OCI-LY3 (cell line): ENCODE results near the gene PRDM16.

Source experiments
- H2AFZ ChIP-seq: fragments of 200-600, 300-600 bp; shearing (Covaris generic); 2 replicates; pipeline ENCODE4 v1.6.0; 2014; ENCODE audit warnings: antibody characterized with exemption, low read depth, low read length
- H3K27ac ChIP-seq: fragments of 200-600, 300-600 bp; sonication (generic); 2 replicates; pipeline ENCODE4 v1.5.1; 2014; ENCODE audit warnings: mild to moderate bottlenecking, low read length, moderate library complexity, mixed read lengths
- H3K27me3 ChIP-seq: fragments of 200-600, 300-600 bp; sonication (generic); 2 replicates; pipeline ENCODE4 v1.6.1; 2014; ENCODE audit warnings: low read depth, low read length, mixed read lengths
- H3K36me3 ChIP-seq: fragments of 200-600, 300-600 bp; sonication (generic); replicated peaks from 2 replicates; pipeline ENCODE3; 2014; ENCODE audit warnings: low read depth, low read length, mixed read lengths
- H3K4me1 ChIP-seq: fragments of 300-600, 200-600 bp; sonication (generic); 2 replicates; pipeline ENCODE4 v1.6.1; 2014; ENCODE audit warnings: low read length, mixed read lengths
- H3K4me2 ChIP-seq: fragments of 200-600, 300-600 bp; sonication (generic); 2 replicates; pipeline ENCODE4 v1.6.1; 2014; ENCODE audit warnings: low read length, mixed read lengths
- H3K4me3 ChIP-seq: fragments of 300-600, 200-600 bp; sonication (generic); 2 replicates; pipeline ENCODE4 v1.5.1; 2014; ENCODE audit warnings: antibody characterized with exemption, mild to moderate bottlenecking, low read length, moderate library complexity
- H3K79me2 ChIP-seq: fragments of 300-600, 200-600 bp; shearing (Covaris generic); 2 replicates; pipeline ENCODE4 v1.6.1; 2014; ENCODE audit warnings: mild to moderate bottlenecking, low read length, mixed read lengths
- H3K9ac ChIP-seq: fragments of 300-600, 200-600 bp; shearing (Covaris generic); 2 replicates; pipeline ENCODE4 v1.6.0; 2014; ENCODE audit warnings: mild to moderate bottlenecking, low read length, moderate library complexity
- H3K9me3 ChIP-seq: fragments of 200-600, 300-600 bp; shearing (Covaris generic); 2 replicates; pipeline ENCODE4 v1.6.1; 2014; ENCODE audit warnings: low read length, mixed read lengths; ENCODE audit not compliant: insufficient read depth
- H4K20me1 ChIP-seq: fragments of 200-600, 300-600 bp; sonication (generic); 2 replicates; pipeline ENCODE4 v1.6.1; 2016; ENCODE audit warnings: low read length, mixed read lengths; ENCODE audit not compliant: insufficient read depth
- EZH2phosphoT487 ChIP-seq: fragments of 200-600 bp; shearing (Covaris generic); IDR thresholded peaks from 2 replicates; pipeline ENCODE4 v1.6.1; 2018; ENCODE audit warnings: antibody characterized with exemption, mixed run types, low read depth
- TF ChIP-seq, protein P1 (sequence below): fragments of 200-600, 300-600 bp; sonication (generic); IDR thresholded peaks from 2 replicates; pipeline ENCODE4 v1.5.1; 2014; ENCODE audit warnings: antibody characterized with exemption, low read length, low read depth

The PRDM16 gene

DNA sequence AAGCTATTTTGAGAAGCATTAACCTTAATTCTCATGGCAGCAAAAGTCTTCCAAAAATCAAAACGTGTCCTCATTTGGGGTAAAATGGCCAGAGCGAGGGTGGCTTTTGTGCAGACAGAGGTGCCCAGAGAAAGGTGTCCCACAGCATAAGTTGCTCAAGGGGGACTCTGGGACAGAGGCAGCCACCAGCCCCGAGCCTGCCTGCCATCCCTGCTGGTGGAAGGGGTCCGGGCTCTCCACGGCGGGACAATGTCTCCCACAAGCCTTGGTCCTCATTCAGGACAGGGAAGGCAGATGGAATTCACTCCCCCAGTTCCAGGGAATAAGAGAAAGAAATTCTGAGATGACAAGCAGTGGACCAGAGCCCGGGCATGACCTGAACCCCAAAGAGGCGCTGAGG lies 372.9 kb downstream of the PRDM16 start:
- Histone ChIP-seq H3K4me2 (no peak overlapping the region), H2AFZ (no peak overlapping the region), H3K4me3 (no peak overlapping the region)

DNA sequence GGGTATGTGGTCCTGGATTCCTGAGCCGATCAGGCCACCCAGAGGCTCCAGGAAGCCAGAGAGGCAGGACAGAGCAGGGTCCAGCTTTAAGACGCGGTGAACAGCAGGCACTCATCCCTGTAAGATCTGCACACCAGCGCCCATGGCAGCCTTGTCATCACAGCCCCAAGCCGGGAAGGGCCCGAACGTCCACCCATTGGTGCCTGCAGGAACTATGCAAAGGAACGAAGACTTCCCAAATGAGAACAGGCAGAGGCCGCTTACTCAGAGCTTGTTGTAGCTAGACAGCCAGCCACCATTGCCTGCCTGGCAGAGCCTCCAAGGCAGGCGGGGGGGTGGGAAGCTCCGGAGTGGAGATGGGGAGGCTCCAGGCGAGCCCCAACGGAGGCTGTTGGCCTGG lies 373.3 kb downstream of the PRDM16 start:
- Histone ChIP-seq H3K4me1 (no peaks in the 10 kb centered on the region), H3K27ac (no peak overlapping the region), H3K4me3 (no peak overlapping the region), H3K4me2 (no peak overlapping the region), H3K9me3 (no peaks in the 10 kb centered on the region), H3K36me3 (no peaks in the 10 kb centered on the region), H3K79me2 (no peaks in the 10 kb centered on the region), H2AFZ (no peak overlapping the region), H3K27me3 (no peaks in the 10 kb centered on the region), H3K9ac (no peak overlapping the region), H4K20me1 (no peaks in the 10 kb centered on the region)
- TF ChIP-seq, protein P1, sequence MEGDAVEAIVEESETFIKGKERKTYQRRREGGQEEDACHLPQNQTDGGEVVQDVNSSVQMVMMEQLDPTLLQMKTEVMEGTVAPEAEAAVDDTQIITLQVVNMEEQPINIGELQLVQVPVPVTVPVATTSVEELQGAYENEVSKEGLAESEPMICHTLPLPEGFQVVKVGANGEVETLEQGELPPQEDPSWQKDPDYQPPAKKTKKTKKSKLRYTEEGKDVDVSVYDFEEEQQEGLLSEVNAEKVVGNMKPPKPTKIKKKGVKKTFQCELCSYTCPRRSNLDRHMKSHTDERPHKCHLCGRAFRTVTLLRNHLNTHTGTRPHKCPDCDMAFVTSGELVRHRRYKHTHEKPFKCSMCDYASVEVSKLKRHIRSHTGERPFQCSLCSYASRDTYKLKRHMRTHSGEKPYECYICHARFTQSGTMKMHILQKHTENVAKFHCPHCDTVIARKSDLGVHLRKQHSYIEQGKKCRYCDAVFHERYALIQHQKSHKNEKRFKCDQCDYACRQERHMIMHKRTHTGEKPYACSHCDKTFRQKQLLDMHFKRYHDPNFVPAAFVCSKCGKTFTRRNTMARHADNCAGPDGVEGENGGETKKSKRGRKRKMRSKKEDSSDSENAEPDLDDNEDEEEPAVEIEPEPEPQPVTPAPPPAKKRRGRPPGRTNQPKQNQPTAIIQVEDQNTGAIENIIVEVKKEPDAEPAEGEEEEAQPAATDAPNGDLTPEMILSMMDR: no peak
- TF ChIP-seq EZH2phosphoT487: no peak

More for the DNA sequence above, 372.9 kb downstream of the PRDM16 start:
- TF ChIP-seq EZH2phosphoT487: no peak
- TF ChIP-seq, protein P1: no peak
- no peaks in the 10 kb centered on the region for H3K4me1 ChIP-seq
- H3K27me3 ChIP-seq: no peaks in the 10 kb centered on the region
- H3K79me2 ChIP-seq: no peaks in the 10 kb centered on the region
- no peaks in the 10 kb centered on the region for H3K9me3 ChIP-seq
- H3K27ac ChIP-seq: no peak overlapping the region
- H3K9ac ChIP-seq: no peak overlapping the region
- H3K36me3 ChIP-seq: no peaks in the 10 kb centered on the region
- no peaks in the 10 kb centered on the region for H4K20me1 ChIP-seq

DNA sequence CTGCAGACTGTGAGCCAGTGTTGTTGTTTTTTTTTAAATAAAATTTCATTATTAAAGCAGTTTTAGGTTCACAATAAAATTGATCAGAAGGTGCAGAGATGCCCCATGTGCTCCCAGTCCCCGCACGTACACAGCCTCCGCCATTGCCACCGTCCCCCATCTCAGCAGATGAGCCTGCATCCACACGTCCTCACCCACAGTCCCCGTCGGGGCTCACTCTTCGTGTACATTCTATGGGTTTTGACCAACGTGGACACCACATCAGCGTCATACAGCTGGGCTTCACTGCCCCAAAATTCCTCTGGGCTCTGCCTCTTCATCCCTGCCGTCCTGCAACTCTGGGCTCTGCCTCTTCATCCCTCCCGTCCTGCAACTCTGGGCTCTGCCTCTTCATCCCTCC lies 373.9 kb downstream of the PRDM16 start:
- no peak overlapping the region for H2AFZ ChIP-seq
- no peaks in the 10 kb centered on the region for H3K9me3 ChIP-seq
- no peaks in the 10 kb centered on the region for H3K79me2 ChIP-seq
- no peaks in the 10 kb centered on the region for H3K4me1 ChIP-seq
- H3K4me2 ChIP-seq: no peak overlapping the region
- no peaks in the 10 kb centered on the region for H4K20me1 ChIP-seq
- H3K9ac ChIP-seq: no peak overlapping the region
- no peak for TF ChIP-seq EZH2phosphoT487
- TF ChIP-seq, protein P1: no peak
- no peaks in the 10 kb centered on the region for H3K27me3 ChIP-seq
- H3K4me3 ChIP-seq: no peak overlapping the region
- no peak overlapping the region for H3K27ac ChIP-seq
- H3K36me3 ChIP-seq: no peaks in the 10 kb centered on the region

DNA sequence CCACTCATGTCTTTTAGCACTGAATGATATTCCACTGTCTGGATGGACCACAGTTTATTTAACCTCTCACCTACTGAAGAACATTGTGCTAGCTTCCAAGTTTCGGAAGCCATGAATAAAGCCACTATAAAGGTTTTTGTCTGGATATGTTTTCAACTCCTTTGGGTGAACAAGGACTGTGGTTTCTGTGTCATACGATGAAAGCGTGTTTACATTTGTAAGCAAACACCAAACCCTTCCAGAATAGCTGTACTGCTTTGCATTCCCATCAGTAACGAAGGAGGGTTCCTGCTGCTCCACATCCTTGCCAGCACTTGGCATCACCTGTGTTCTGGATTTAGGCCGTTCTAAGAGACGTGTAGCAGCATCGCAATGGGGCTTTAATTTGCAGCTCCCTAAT lies 374.8 kb downstream of the PRDM16 start:
- no peak overlapping the region for H2AFZ ChIP-seq
- H3K4me1 ChIP-seq: no peaks in the 10 kb centered on the region
- no peak overlapping the region for H3K27ac ChIP-seq
- H3K27me3 ChIP-seq: no peaks in the 10 kb centered on the region
- no peaks in the 10 kb centered on the region for H3K36me3 ChIP-seq
- H4K20me1 ChIP-seq: no peaks in the 10 kb centered on the region
- TF ChIP-seq, protein P1: no peak
- no peak for TF ChIP-seq EZH2phosphoT487
- H3K4me2 ChIP-seq: no peak overlapping the region
- H3K79me2 ChIP-seq: no peaks in the 10 kb centered on the region
- H3K9me3 ChIP-seq: no peaks in the 10 kb centered on the region
- H3K9ac ChIP-seq: no peak overlapping the region
- H3K4me3 ChIP-seq: no peak overlapping the region
